Measurements from ENCODE around the gene WDFY3.

DNA sequence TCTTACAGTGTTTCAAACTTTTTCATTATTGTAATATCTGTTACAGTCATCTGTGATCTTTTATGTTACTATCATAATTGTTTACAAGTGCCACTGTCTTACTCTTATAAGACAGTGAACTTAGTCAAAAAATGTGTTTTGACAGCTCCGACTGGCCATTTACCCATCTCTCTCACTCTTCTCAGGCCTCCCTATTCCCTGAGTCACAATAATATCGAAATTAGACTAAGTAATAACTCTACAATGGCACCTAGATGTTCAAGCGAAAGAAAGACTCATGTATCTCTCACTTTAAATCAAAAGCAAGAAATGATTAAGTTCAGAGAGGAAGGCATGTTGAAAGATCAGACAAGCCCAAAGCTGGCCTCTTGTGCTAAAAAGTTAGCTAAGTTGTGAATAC is 199.3 kb downstream of the WDFY3 start:
- TF ChIP-seq, protein P1, sequence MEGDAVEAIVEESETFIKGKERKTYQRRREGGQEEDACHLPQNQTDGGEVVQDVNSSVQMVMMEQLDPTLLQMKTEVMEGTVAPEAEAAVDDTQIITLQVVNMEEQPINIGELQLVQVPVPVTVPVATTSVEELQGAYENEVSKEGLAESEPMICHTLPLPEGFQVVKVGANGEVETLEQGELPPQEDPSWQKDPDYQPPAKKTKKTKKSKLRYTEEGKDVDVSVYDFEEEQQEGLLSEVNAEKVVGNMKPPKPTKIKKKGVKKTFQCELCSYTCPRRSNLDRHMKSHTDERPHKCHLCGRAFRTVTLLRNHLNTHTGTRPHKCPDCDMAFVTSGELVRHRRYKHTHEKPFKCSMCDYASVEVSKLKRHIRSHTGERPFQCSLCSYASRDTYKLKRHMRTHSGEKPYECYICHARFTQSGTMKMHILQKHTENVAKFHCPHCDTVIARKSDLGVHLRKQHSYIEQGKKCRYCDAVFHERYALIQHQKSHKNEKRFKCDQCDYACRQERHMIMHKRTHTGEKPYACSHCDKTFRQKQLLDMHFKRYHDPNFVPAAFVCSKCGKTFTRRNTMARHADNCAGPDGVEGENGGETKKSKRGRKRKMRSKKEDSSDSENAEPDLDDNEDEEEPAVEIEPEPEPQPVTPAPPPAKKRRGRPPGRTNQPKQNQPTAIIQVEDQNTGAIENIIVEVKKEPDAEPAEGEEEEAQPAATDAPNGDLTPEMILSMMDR (optimal IDR thresholded peaks at IDR 0.05 in 1 of 3, IDR thresholded peaks at IDR 0.05 in 1 of 3, conservative IDR thresholded peaks at IDR 0.05 in 1 of 3; ENCODE audit: extremely low read depth in 1 of 3, insufficient read depth in 2 of 3, low read length in 3 of 3): no peak
- TF ChIP-seq EZH2 (IDR thresholded peaks at IDR 0.05; ENCODE audit: low read length): no peak
